Activated gamma-delta T cell treated with Interleukin-2 at 50 U/mL for 16 hours (primary cell): ENCODE results near the gene IGSF21.
"Not testable (repeated sequence)": the region's sequence is repeated elsewhere in the genome, so short reads cannot be mapped to it uniquely, and the experiment has no call there.

ENCODE experiments used
- DNase-seq: peaks from one replicate; pipeline ENCODE4 v3.0.0-alpha.2; 2020

IGSF21 gene

GRCh38 chr1:18340158-18340764 lies 232.7 kb downstream of the IGSF21 start:
- no peak for DNase-seq

GRCh38 chr1:18340787-18341186 lies 233.2 kb downstream of the IGSF21 start:
- DNase-seq = no peak

GRCh38 chr1:18341291-18342069 lies 233.9 kb downstream of the IGSF21 start:
- DNase-seq = no peak

GRCh38 chr1:18342744-18343143 lies 235.1 kb downstream of the IGSF21 start:
- DNase-seq = no peak

GRCh38 chr1:18343581-18343980 lies 236.0 kb downstream of the IGSF21 start:
- no peak for DNase-seq

- no peak for DNase-seq
Measured at GRCh38 chr1:18344755-18345154, 237.2 kb downstream of the IGSF21 start.

- no peak for DNase-seq
Measured at GRCh38 chr1:18347559-18347958, 240.0 kb downstream of the IGSF21 start.

GRCh38 chr1:18348354-18348753 lies 240.8 kb downstream of the IGSF21 start:
- DNase-seq = no peak

GRCh38 chr1:18350747-18351146 lies 243.1 kb downstream of the IGSF21 start:
- no peak for DNase-seq

GRCh38 chr1:18351735-18352134 lies 244.1 kb downstream of the IGSF21 start:
- no peak for DNase-seq

GRCh38 chr1:18352636-18353265 lies 245.2 kb downstream of the IGSF21 start:
- no peak for DNase-seq

- no peak for DNase-seq
Measured at GRCh38 chr1:18353528-18353927, 245.9 kb downstream of the IGSF21 start.

- DNase-seq = no peak
Measured at GRCh38 chr1:18353992-18354391, 246.4 kb downstream of the IGSF21 start.

GRCh38 chr1:18354612-18355011 lies 247.0 kb downstream of the IGSF21 start:
- no peak for DNase-seq

GRCh38 chr1:18357622-18358230 lies 250.1 kb downstream of the IGSF21 start:
- DNase-seq = no peak

- DNase-seq = no peak
Measured at GRCh38 chr1:18358600-18358999, 251.0 kb downstream of the IGSF21 start.

- DNase-seq = no peak
Measured at GRCh38 chr1:18360251-18360650, 252.7 kb downstream of the IGSF21 start.

GRCh38 chr1:18362150-18362549 lies 254.6 kb downstream of the IGSF21 start:
- DNase-seq = no peak

- DNase-seq = no peak
Measured at GRCh38 chr1:18363436-18363835, 255.8 kb downstream of the IGSF21 start.

- DNase-seq = no peak
Measured at GRCh38 chr1:18365099-18365705, 257.6 kb downstream of the IGSF21 start.

- DNase-seq = not testable (repeated sequence)
Measured at GRCh38 chr1:18372505-18372904, 264.9 kb downstream of the IGSF21 start.

GRCh38 chr1:18373151-18373550 lies 265.6 kb downstream of the IGSF21 start:
- DNase-seq = no peak

GRCh38 chr1:18373882-18374493 lies 266.4 kb downstream of the IGSF21 start:
- no peak for DNase-seq
